ENCODE data around the gene HKDC1. TPM values are rescaled to one million over a fixed set of nuclear protein-coding genes. Genes with fewer than 3 reads are reported as not detected.

Gene HKDC1
- total RNA-seq, 1 experiment from 2014 or later, result 0.52 TPM

DNA sequence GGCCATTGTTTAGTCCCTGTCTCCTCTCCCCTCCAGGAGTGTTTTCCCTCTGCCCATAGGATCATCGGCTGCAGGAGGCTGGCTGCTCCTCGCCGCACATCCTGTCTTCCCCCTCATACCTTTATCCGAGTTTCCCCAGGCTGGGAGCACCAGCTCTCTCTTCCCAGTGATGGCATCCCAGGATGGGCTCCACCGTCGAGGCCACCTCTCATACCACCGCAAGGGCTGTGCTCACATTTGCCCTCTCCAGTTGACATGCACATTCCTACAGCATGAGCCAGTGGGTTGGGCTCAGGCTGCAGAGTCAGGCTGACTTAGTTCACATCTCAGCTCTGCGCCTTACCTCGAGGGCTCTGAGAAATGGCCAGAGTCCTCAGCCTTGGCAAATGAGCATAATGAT, 12.1 kb downstream of the HKDC1 start:
- Histone ChIP-seq H3K4me3 (ENCODE audit: low read depth, low read length, poor library complexity, severe bottlenecking) (no peak overlapping the region), H3K36me3 (ENCODE audit: insufficient read depth, low read length, poor library complexity, severe bottlenecking) (no peaks in the 10 kb centered on the region), H3K27me3 (replicated peaks; ENCODE audit: insufficient read depth, low read depth, low read length, poor library complexity) (no peaks in the 10 kb centered on the region), H3K27ac (ENCODE audit: low read depth, low read length, poor library complexity, severe bottlenecking) (no peak overlapping the region), H3K9me3 (ENCODE audit: low read depth, low read length, poor library complexity, severe bottlenecking) (no peaks in the 10 kb centered on the region), H3K4me1 (ENCODE audit: insufficient read depth, low read length, poor library complexity, severe bottlenecking) (no peaks in the 10 kb centered on the region)
- no TSS peak for BruUV-seq (replicated peaks)
- POLR2A ChIA-PET (ENCODE audit: low non-redundant PET), result no interaction called here
- CTCF ChIA-PET, result no interaction called here
- intact Hi-C loops (cut with micrococcal nuclease; ENCODE audit: unreplicated experiment), result no loop called here
- TF ChIP-seq, protein P1, sequence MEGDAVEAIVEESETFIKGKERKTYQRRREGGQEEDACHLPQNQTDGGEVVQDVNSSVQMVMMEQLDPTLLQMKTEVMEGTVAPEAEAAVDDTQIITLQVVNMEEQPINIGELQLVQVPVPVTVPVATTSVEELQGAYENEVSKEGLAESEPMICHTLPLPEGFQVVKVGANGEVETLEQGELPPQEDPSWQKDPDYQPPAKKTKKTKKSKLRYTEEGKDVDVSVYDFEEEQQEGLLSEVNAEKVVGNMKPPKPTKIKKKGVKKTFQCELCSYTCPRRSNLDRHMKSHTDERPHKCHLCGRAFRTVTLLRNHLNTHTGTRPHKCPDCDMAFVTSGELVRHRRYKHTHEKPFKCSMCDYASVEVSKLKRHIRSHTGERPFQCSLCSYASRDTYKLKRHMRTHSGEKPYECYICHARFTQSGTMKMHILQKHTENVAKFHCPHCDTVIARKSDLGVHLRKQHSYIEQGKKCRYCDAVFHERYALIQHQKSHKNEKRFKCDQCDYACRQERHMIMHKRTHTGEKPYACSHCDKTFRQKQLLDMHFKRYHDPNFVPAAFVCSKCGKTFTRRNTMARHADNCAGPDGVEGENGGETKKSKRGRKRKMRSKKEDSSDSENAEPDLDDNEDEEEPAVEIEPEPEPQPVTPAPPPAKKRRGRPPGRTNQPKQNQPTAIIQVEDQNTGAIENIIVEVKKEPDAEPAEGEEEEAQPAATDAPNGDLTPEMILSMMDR (conservative IDR thresholded peaks at IDR 0.05; ENCODE audit: low read depth, low read length), result no peak
- no peak for TF ChIP-seq EZH2 (IDR thresholded peaks at IDR 0.05; ENCODE audit: borderline replicate concordance, low read depth, low read length, poor library complexity, severe bottlenecking)
- no peak for DNase-seq (ENCODE audit: low spot score)

DNA sequence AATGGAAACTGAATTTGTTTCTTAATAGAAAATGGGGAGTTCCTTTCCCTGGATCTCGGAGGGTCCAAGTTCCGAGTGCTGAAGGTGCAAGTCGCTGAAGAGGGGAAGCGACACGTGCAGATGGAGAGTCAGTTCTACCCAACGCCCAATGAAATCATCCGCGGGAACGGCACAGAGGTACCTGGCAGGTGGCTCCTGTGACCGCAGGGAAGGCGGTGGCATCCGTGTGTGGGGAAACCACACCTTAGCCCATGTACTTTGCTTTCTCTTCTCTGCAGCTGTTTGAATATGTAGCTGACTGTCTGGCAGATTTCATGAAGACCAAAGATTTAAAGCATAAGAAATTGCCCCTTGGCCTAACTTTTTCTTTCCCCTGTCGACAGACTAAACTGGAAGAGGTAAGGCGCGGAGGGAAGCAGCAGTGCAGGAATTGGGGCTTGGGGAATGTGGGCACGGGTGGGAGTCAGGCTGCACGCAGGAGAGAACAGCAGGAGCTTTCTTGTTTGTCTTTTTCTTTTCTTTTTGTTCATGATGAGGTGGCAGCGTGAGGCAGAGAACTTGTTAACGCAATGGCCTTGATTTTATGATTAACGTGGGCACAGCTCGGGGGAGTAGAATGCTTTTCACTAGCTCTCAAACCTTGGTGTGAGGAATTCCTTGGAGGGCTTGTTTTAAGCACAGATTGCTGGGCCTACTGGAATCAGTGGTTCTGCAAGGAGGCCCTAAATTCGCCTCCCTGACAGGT, 12.8 kb downstream of the HKDC1 start:
- H3K4me3 ChIP-seq (ENCODE audit: low read depth, low read length, poor library complexity, severe bottlenecking), result no peak overlapping the region
- no peaks in the 10 kb centered on the region for H3K4me1 ChIP-seq (ENCODE audit: insufficient read depth, low read length, poor library complexity, severe bottlenecking)
- no TSS peak for BruUV-seq (replicated peaks)
- intact Hi-C loops (cut with micrococcal nuclease; ENCODE audit: unreplicated experiment), result no loop called here
- H3K27me3 ChIP-seq (replicated peaks; ENCODE audit: insufficient read depth, low read depth, low read length, poor library complexity), result no peaks in the 10 kb centered on the region
- no peaks in the 10 kb centered on the region for H3K36me3 ChIP-seq (ENCODE audit: insufficient read depth, low read length, poor library complexity, severe bottlenecking)
- ChIA-PET CTCF (no interaction called here), POLR2A (ENCODE audit: low non-redundant PET) (no interaction called here)
- no peak overlapping the region for H3K27ac ChIP-seq (ENCODE audit: low read depth, low read length, poor library complexity, severe bottlenecking)
- DNase-seq (ENCODE audit: low spot score), result no peak
- H3K9me3 ChIP-seq (ENCODE audit: low read depth, low read length, poor library complexity, severe bottlenecking), result no peaks in the 10 kb centered on the region
- no peak for TF ChIP-seq EZH2 (IDR thresholded peaks at IDR 0.05; ENCODE audit: borderline replicate concordance, low read depth, low read length, poor library complexity, severe bottlenecking)
- TF ChIP-seq, protein P1 (conservative IDR thresholded peaks at IDR 0.05; ENCODE audit: low read depth, low read length), result no peak

DNA sequence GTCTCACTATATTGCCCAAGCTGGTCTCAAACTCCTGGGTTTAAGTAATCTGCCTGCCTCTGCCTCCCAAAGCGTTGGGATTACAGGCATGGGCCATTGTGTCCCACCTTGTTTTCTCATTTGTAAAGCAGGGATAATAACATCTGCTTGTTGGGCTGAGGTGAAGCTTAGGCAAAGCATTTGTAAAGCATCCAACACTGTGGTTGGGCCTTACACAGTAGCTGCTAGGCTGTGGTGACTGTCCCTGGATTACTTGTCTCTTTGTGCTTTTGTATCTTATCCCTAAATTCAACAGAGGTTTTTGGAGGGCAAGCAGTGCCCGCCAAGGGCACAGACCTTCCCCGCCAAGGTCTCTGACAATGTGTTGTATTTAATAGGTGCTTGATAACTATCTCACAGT, 14.3 kb downstream of the HKDC1 start:
- no peaks in the 10 kb centered on the region for H3K36me3 ChIP-seq (ENCODE audit: insufficient read depth, low read length, poor library complexity, severe bottlenecking)
- H3K4me3 ChIP-seq (ENCODE audit: low read depth, low read length, poor library complexity, severe bottlenecking), result no peak overlapping the region
- no peak for DNase-seq (ENCODE audit: low spot score)
- no peaks in the 10 kb centered on the region for H3K9me3 ChIP-seq (ENCODE audit: low read depth, low read length, poor library complexity, severe bottlenecking)
- CTCF ChIA-PET, result no interaction called here
- peaks cover 3% of the 10 kb centered on the region for H3K4me1 ChIP-seq (ENCODE audit: insufficient read depth, low read length, poor library complexity, severe bottlenecking)
- H3K27ac ChIP-seq (ENCODE audit: low read depth, low read length, poor library complexity, severe bottlenecking), result no peak overlapping the region
- POLR2A ChIA-PET (ENCODE audit: low non-redundant PET), result no interaction called here
- intact Hi-C loops (cut with micrococcal nuclease; ENCODE audit: unreplicated experiment), result no loop called here
- no peak for TF ChIP-seq EZH2 (IDR thresholded peaks at IDR 0.05; ENCODE audit: borderline replicate concordance, low read depth, low read length, poor library complexity, severe bottlenecking)
- TF ChIP-seq, protein P1 (conservative IDR thresholded peaks at IDR 0.05; ENCODE audit: low read depth, low read length), result no peak
- no TSS peak for BruUV-seq (replicated peaks)
- no peaks in the 10 kb centered on the region for H3K27me3 ChIP-seq (replicated peaks; ENCODE audit: insufficient read depth, low read depth, low read length, poor library complexity)
